ENCODE results near the gene NEAT1.

NEAT1 gene

GRCh38 chr11:65419772-65420481, 2.7 kb upstream of the NEAT1 start:
- H3K4me3 ChIP-seq (ENCODE audit: low read depth, low read length), result peak overlapping the region; percentile 44
- TF ChIP-seq CTCF (IDR thresholded peaks at IDR 0.05; ENCODE audit: borderline replicate concordance, insufficient read depth, low read depth, low read length), result no peak

- H3K4me3 ChIP-seq (ENCODE audit: low read depth, low read length), result peak overlapping the region; percentile 94
Observed at GRCh38 chr11:65420506-65420905, 2.1 kb upstream of the NEAT1 start.

GRCh38 chr11:65420979-65421793, 1.4 kb upstream of the NEAT1 start:
- peak overlapping the region; percentile 94 for H3K4me3 ChIP-seq (ENCODE audit: low read depth, low read length)
- TF ChIP-seq CTCF (IDR thresholded peaks at IDR 0.05; ENCODE audit: borderline replicate concordance, insufficient read depth, low read depth, low read length), result no peak

More at GRCh38 chr11:65420506-65420905, 2.1 kb upstream of the NEAT1 start:
- no peak for TF ChIP-seq CTCF (IDR thresholded peaks at IDR 0.05; ENCODE audit: borderline replicate concordance, insufficient read depth, low read depth, low read length)

- no peak for TF ChIP-seq CTCF (IDR thresholded peaks at IDR 0.05; ENCODE audit: borderline replicate concordance, insufficient read depth, low read depth, low read length)
- peak overlapping the region; percentile 94 for H3K4me3 ChIP-seq (ENCODE audit: low read depth, low read length)
Observed at GRCh38 chr11:65421794-65422632, 585 bp upstream of the NEAT1 start.

- no peak for TF ChIP-seq CTCF (IDR thresholded peaks at IDR 0.05; ENCODE audit: borderline replicate concordance, insufficient read depth, low read depth, low read length)
- H3K4me3 ChIP-seq (ENCODE audit: low read depth, low read length), result peak overlapping the region; percentile 94
Observed at GRCh38 chr11:65423516-65424204, 1.1 kb downstream of the NEAT1 start.

- H3K4me3 ChIP-seq (ENCODE audit: low read depth, low read length), result peak overlapping the region; percentile 94
- TF ChIP-seq CTCF (IDR thresholded peaks at IDR 0.05; ENCODE audit: borderline replicate concordance, insufficient read depth, low read depth, low read length), result no peak
Observed at GRCh38 chr11:65424205-65425104, 1.9 kb downstream of the NEAT1 start.

Measured in GM12875 (cell line).